Smooth muscle cell of the brain vasculature (primary cell): Measurements from ENCODE around the gene DDI2.

Source experiments
- DNase-seq: peaks from one replicate; pipeline ENCODE4 v3.0.0-alpha.2; 2012; ENCODE audit warnings: low read depth, low spot score

DDI2 gene

GRCh38 chr1:15702722-15703550, 85.7 kb downstream of the DDI2 start:
- no peak for DNase-seq

GRCh38 chr1:15703562-15703961, 86.3 kb downstream of the DDI2 start:
- DNase-seq, result peak; percentile 41

- DNase-seq, result no peak
Measured at GRCh38 chr1:15704526-15705183, 87.4 kb downstream of the DDI2 start.

- no peak for DNase-seq
Measured at GRCh38 chr1:15705184-15705566, 87.9 kb downstream of the DDI2 start.

GRCh38 chr1:15706751-15707150, 89.5 kb downstream of the DDI2 start:
- no peak for DNase-seq

- no peak for DNase-seq
Measured at GRCh38 chr1:15707239-15707925, 90.1 kb downstream of the DDI2 start.

GRCh38 chr1:15708486-15709137, 91.4 kb downstream of the DDI2 start:
- DNase-seq, result no peak

- DNase-seq, result no peak
Measured at GRCh38 chr1:15709226-15709625, 92.0 kb downstream of the DDI2 start.

- no peak for DNase-seq
Measured at GRCh38 chr1:15712168-15712567, 94.9 kb downstream of the DDI2 start.

GRCh38 chr1:15714406-15715136, 97.3 kb downstream of the DDI2 start:
- DNase-seq, result peak; percentile 33

GRCh38 chr1:15717418-15718125, 100.3 kb downstream of the DDI2 start:
- no peak for DNase-seq

- DNase-seq, result no peak
Measured at GRCh38 chr1:15718199-15718601, 100.9 kb downstream of the DDI2 start.
